Measurements from ENCODE around the gene RNASE8. TPM values are rescaled to one million over a fixed set of nuclear protein-coding genes. Genes with fewer than 3 reads are reported as not detected.
A peak's percentile ranks its signal among the peaks of the same experiment; 100 is the strongest.

The RNASE8 gene
- total RNA-seq, 2 donors from 2014 or later = not detected

- no peak for TF ChIP-seq POLR2A (IDR thresholded peaks at IDR 0.05)
- TF ChIP-seq CTCF (IDR thresholded peaks at IDR 0.05) = no peak
- peak overlapping the region; percentile 27 to 35 for H3K4me3 ChIP-seq
- WGBS, 2 donors = 3 to 5% methylated on average over 16 of the region's 16 CpGs
These were observed 41.4 kb downstream of the RNASE8 start for GRCh38 chr14:21098892-21099595.

GRCh38 chr14:21099596-21099985 lies 42.0 kb downstream of the RNASE8 start:
- DNase-seq (no peak), ATAC-seq (no peak)
- Histone ChIP-seq H3K27me3 (no peaks in the 10 kb centered on the region), H3K9me3 (no peaks in the 10 kb centered on the region), H3K36me3 (replicated peaks in 1 of 2; ENCODE audit: insufficient read depth in 1 of 2, low read depth in 2 of 2) (no peaks in the 10 kb centered on the region), H3K4me3 (no peak overlapping the region), H3K4me1 (peaks cover 33% of the 10 kb centered on the region), H3K27ac (peak overlapping the region in 3 of 4 donors; percentile 79 to 92 (median 91))
- WGBS, 2 donors = 48 to 51% methylated on average over 5 of the region's 5 CpGs
- no peak for TF ChIP-seq CTCF (IDR thresholded peaks at IDR 0.05)
- no peak for TF ChIP-seq POLR2A (IDR thresholded peaks at IDR 0.05)
- intact Hi-C loops (cut with DNase I) = no loop called here

More at GRCh38 chr14:21098892-21099595, 41.4 kb downstream of the RNASE8 start:
- intact Hi-C loops (cut with DNase I) = no loop called here
- H3K36me3 ChIP-seq (replicated peaks in 1 of 2; ENCODE audit: insufficient read depth in 1 of 2, low read depth in 2 of 2) = no peaks in the 10 kb centered on the region
- H3K27ac ChIP-seq = peak overlapping the region; percentile 79 to 92 (median 88)
- no peak for ATAC-seq
- no peak for DNase-seq
- H3K9me3 ChIP-seq = no peaks in the 10 kb centered on the region
- peaks cover 30% of the 10 kb centered on the region for H3K4me1 ChIP-seq
- H3K27me3 ChIP-seq = no peaks in the 10 kb centered on the region

- DNase-seq = no peak
- H3K4me1 ChIP-seq = peaks cover 45% of the 10 kb centered on the region
- TF ChIP-seq CTCF (IDR thresholded peaks at IDR 0.05) (no peak), POLR2A (IDR thresholded peaks at IDR 0.05) (no peak)
- H3K9me3 ChIP-seq = no peaks in the 10 kb centered on the region
- H3K27me3 ChIP-seq = no peaks in the 10 kb centered on the region
- no peaks in the 10 kb centered on the region for H3K36me3 ChIP-seq (replicated peaks in 1 of 2; ENCODE audit: insufficient read depth in 1 of 2, low read depth in 2 of 2)
- intact Hi-C loops (cut with DNase I) = no loop called here
- peak within 1 kb of the TSS in 3 of 4 donors; percentile 79 to 92 (median 91) for H3K27ac ChIP-seq
- H3K4me3 ChIP-seq = no peak within 1 kb of the TSS
- WGBS, 2 donors = 69 to 81% methylated on average over 5 of the region's 5 CpGs
- no peak for ATAC-seq
These were observed 43.3 kb downstream of the RNASE8 start, which contains the start of gene TMEM253 for GRCh38 chr14:21100931-21101330. Gene TMEM253 (plus strand): TSS chr14:21101066. CDS start chr14:21101344, 278 bp downstream.

- TF ChIP-seq CTCF (IDR thresholded peaks at IDR 0.05) = no peak
- TF ChIP-seq POLR2A (IDR thresholded peaks at IDR 0.05) = no peak
- no peak overlapping the region for H3K4me3 ChIP-seq
- H3K36me3 ChIP-seq (replicated peaks in 1 of 2; ENCODE audit: insufficient read depth in 1 of 2, low read depth in 2 of 2) = no peaks in the 10 kb centered on the region
- H3K27me3 ChIP-seq = no peaks in the 10 kb centered on the region
- peaks cover 54% of the 10 kb centered on the region for H3K4me1 ChIP-seq
- intact Hi-C loops (cut with DNase I) = no loop called here
- ATAC-seq = no peak
- H3K27ac ChIP-seq = no peak overlapping the region
- 85 to 90% methylated on average over 8 of the region's 8 CpGs for WGBS, 2 donors
- no peak for DNase-seq
- H3K9me3 ChIP-seq = no peaks in the 10 kb centered on the region
These were observed 44.3 kb downstream of the RNASE8 start for GRCh38 chr14:21101802-21102413.
